ENCODE measurements around the gene FAM117B. TPM values are rescaled to one million over a fixed set of nuclear protein-coding genes. Genes with fewer than 3 reads are reported as not detected.

The FAM117B gene
- polyA plus RNA-seq, 2 of the 4 experiments (the other 2 are of a cell fraction): 3.6 TPM

GRCh38 chr2:202680512-202680911 lies 45.7 kb downstream of the FAM117B start:
- Histone ChIP-seq H3K9me3 (peaks cover 7% of the 10 kb centered on the region; the same call in 1 of the 3 replicates), H3K4me2 (no peak overlapping the region), H3K4me3 (no peak overlapping the region), H3K4me1 (no peaks in the 10 kb centered on the region), H3K27ac (no peak overlapping the region)
- ChIA-PET POLR2A (no interaction called here), CTCF (no interaction called here)
- WGBS (ENCODE audit: missing lambda C conversion rate): 11% methylated on average over 1 of the region's 1 CpG
- TF ChIP-seq RAD21 (conservative IDR thresholded peaks at IDR 0.05 in 1 of 2, IDR thresholded peaks at IDR 0.05 in 1 of 2) (no peak), MAFK (IDR thresholded peaks at IDR 0.05; ENCODE audit: partially characterized antibody) (no peak), BHLHE40 (IDR thresholded peaks at IDR 0.05; ENCODE audit: low read depth, low read length) (no peak), TP53 (CRISPR knock-in tag; IDR thresholded peaks at IDR 0.05) (no peak), SMC3 (IDR thresholded peaks at IDR 0.05) (no peak)
- FAIRE-seq (no peak), ATAC-seq (no peak), DNase-seq (ENCODE audit: low read depth in 1 of 2, low spot score in 1 of 2) (no peak)

DNA sequence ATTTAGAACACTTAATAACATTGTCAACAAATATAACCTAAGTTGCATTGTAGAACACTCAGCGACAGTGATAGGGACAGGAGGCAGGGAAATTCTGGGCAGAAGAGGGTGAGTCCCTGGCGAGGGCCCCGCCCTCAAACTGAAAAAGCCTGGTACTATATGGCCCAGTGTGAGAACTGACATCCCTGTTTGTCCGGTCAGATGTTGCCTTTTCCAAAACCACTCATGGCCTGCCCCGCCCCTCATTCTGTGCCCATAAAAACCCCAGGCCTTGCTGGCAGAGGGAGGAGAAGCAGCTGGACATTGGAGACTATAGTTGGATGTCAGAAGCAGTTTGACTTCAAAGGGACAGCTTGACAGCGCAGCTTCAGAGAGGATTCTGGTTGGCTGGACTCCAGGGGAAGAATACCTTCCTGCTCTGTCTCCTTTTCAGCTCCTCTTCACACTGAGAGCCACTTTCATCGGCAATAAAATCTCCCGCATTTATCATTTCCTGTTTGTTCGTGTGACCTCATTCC lies 47.0 kb downstream of the FAM117B start:
- no peak for FAIRE-seq
- H3K4me2 ChIP-seq: no peak overlapping the region
- ChIA-PET POLR2A (no interaction called here), CTCF (no interaction called here)
- no peak overlapping the region for H3K4me3 ChIP-seq
- no peak for ATAC-seq
- no peak overlapping the region for H3K27ac ChIP-seq
- H3K9me3 ChIP-seq: peaks cover 7% of the 10 kb centered on the region; the same call in 1 of the 3 replicates
- 94% methylated on average over 8 of the region's 9 CpGs for WGBS (ENCODE audit: missing lambda C conversion rate)
- DNase-seq (ENCODE audit: low read depth in 1 of 2, low spot score in 1 of 2): no peak
- TF ChIP-seq CBX8 (IDR thresholded peaks at IDR 0.05): no peak
- no peak for TF ChIP-seq NFE2L2 (conservative IDR thresholded peaks at IDR 0.05; ENCODE audit: low read length)
- TF ChIP-seq, protein P1, sequence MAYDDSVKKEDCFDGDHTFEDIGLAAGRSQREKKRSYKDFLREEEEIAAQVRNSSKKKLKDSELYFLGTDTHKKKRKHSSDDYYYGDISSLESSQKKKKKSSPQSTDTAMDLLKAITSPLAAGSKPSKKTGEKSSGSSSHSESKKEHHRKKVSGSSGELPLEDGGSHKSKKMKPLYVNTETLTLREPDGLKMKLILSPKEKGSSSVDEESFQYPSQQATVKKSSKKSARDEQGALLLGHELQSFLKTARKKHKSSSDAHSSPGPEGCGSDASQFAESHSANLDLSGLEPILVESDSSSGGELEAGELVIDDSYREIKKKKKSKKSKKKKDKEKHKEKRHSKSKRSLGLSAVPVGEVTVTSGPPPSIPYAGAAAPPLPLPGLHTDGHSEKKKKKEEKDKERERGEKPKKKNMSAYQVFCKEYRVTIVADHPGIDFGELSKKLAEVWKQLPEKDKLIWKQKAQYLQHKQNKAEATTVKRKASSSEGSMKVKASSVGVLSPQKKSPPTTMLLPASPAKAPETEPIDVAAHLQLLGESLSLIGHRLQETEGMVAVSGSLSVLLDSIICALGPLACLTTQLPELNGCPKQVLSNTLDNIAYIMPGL (CRISPR knock-in tag; IDR thresholded peaks at IDR 0.05; ENCODE audit: borderline replicate concordance): no peak
- no peak for TF ChIP-seq E2F6 (IDR thresholded peaks at IDR 0.05; ENCODE audit: borderline replicate concordance, low read depth)
- TF ChIP-seq RCOR1 (IDR thresholded peaks at IDR 0.05; ENCODE audit: low read depth, low read length): no peak
- no peak for TF ChIP-seq FOSB (CRISPR knock-in tag; IDR thresholded peaks at IDR 0.05)
- TF ChIP-seq KDM1A (IDR thresholded peaks at IDR 0.05; ENCODE audit: low read depth): no peak
- TF ChIP-seq FOSL2 (IDR thresholded peaks at IDR 0.05): no peak
- no peak for TF ChIP-seq FOSL2 (CRISPR knock-in tag; IDR thresholded peaks at IDR 0.05)
- no peak for TF ChIP-seq CEBPB (IDR thresholded peaks at IDR 0.05)
- TF ChIP-seq ZSCAN20 (CRISPR knock-in tag; IDR thresholded peaks at IDR 0.05): no peak
- no peak for TF ChIP-seq ZNF302 (CRISPR knock-in tag; IDR thresholded peaks at IDR 0.05)
- no peak for TF ChIP-seq RAD21 (conservative IDR thresholded peaks at IDR 0.05 in 1 of 2, IDR thresholded peaks at IDR 0.05 in 1 of 2)
- TF ChIP-seq CHD2 (IDR thresholded peaks at IDR 0.05; ENCODE audit: low read length, partially characterized antibody): no peak
- TF ChIP-seq HEYL (CRISPR knock-in tag; IDR thresholded peaks at IDR 0.05): no peak
- no peak for TF ChIP-seq PBX3 (IDR thresholded peaks at IDR 0.05)
- TF ChIP-seq JUN (IDR thresholded peaks at IDR 0.05): no peak
- H3K4me1 ChIP-seq: no peaks in the 10 kb centered on the region

GRCh38 chr2:202682274-202682673 lies 47.5 kb downstream of the FAM117B start:
- TF ChIP-seq CEBPB (IDR thresholded peaks at IDR 0.05) (no peak), HOXA7 (CRISPR knock-in tag; IDR thresholded peaks at IDR 0.05) (no peak), SMC3 (IDR thresholded peaks at IDR 0.05) (no peak), CBX2 (IDR thresholded peaks at IDR 0.05; ENCODE audit: borderline replicate concordance, low read depth) (no peak), ZSCAN20 (CRISPR knock-in tag; IDR thresholded peaks at IDR 0.05) (no peak), MAZ (IDR thresholded peaks at IDR 0.05; ENCODE audit: borderline replicate concordance, low read depth, low read length) (no peak), POLR2A (IDR thresholded peaks at IDR 0.05; ENCODE audit: low read length) (no peak), EHMT2 (IDR thresholded peaks at IDR 0.05; ENCODE audit: low read depth) (no peak), MYC (IDR thresholded peaks at IDR 0.05; ENCODE audit: borderline replicate concordance, low read length) (no peak), RAD21 (conservative IDR thresholded peaks at IDR 0.05 in 1 of 2, IDR thresholded peaks at IDR 0.05 in 1 of 2) (no peak), KDM1A (IDR thresholded peaks at IDR 0.05; ENCODE audit: low read depth) (no peak)
- peaks cover 7% of the 10 kb centered on the region; the same call in 1 of the 3 replicates for H3K9me3 ChIP-seq
- DNase-seq (ENCODE audit: low read depth in 1 of 2, low spot score in 1 of 2) (no peak), FAIRE-seq (no peak), ATAC-seq (no peak)
- CTCF ChIA-PET: no interaction called here
- POLR2A ChIA-PET: no interaction called here
- H3K4me3 ChIP-seq: no peak overlapping the region
- H3K27ac ChIP-seq: no peak overlapping the region
- 86% methylated on average over 12 of the region's 12 CpGs for WGBS (ENCODE audit: missing lambda C conversion rate)
- H3K4me2 ChIP-seq: no peak overlapping the region
- H3K4me1 ChIP-seq: peaks cover 4% of the 10 kb centered on the region; the same call in 1 of the 3 replicates
